WTC11 (cell line): ENCODE measurements around the gene CHRNE. TPM values are rescaled to one million over a fixed set of nuclear protein-coding genes. Genes with fewer than 3 reads are reported as not detected.
A peak's percentile ranks its signal among the peaks of the same experiment; 100 is the strongest.

ENCODE experiments used
- ATAC-seq: fragments of 200-7000 bp; cut with Tn5 transposase; 2 replicates; pipeline ENCODE4 v1.10.0; 2021; ENCODE audit warnings: mild to moderate bottlenecking, moderate library complexity
- CTCF ChIA-PET: fragments of 300-600 bp; sonication (Branson Sonifier 250); formaldehyde crosslinking; loops from one replicate; lab custom pipeline; 2021; ENCODE audit warnings: antibody characterized with exemption; lab: Charles Lee
- POLR2A ChIA-PET: fragments of 350-600 bp; sonication (Branson Sonifier 250); formaldehyde crosslinking; loops from one replicate; lab custom pipeline; 2021; ENCODE audit warnings: antibody characterized with exemption; lab: Charles Lee
- DNase-seq: peaks from one replicate; pipeline ENCODE4 v3.0.0; 2021; ENCODE audit warnings: low spot score
- H3K27ac Mint-ChIP-seq: 2 replicates; pipeline ENCODE4 v1.8.0; 2021; ENCODE audit warnings: mixed read lengths
- H3K27me3 Mint-ChIP-seq: 2 replicates; pipeline ENCODE4 v1.8.0; 2021; ENCODE audit warnings: low read depth, mild to moderate bottlenecking, moderate library complexity, mixed read lengths
- H3K36me3 Mint-ChIP-seq: 2 replicates; pipeline ENCODE4 v1.8.0; 2021; ENCODE audit warnings: mixed read lengths
- H3K4me1 Mint-ChIP-seq: 2 replicates; pipeline ENCODE4 v1.8.0; 2022; ENCODE audit warnings: mixed read lengths
- H3K4me3 Mint-ChIP-seq: 2 replicates; pipeline ENCODE4 v1.8.0; 2021; ENCODE audit warnings: mild to moderate bottlenecking, moderate library complexity, mixed read lengths
- H3K9me3 Mint-ChIP-seq: 2 replicates; pipeline ENCODE4 v1.8.0; 2021; ENCODE audit warnings: mixed read lengths
- ATF1 ChIP-seq: sonication (generic); formaldehyde crosslinking; IDR thresholded peaks from 2 replicates; pipeline ENCODE4 v1.8.1; 2023; ENCODE audit warnings: mild to moderate bottlenecking, moderate library complexity, missing genetic modification reagents
- EMX1 ChIP-seq: fragments of 250-450 bp; sonication (Bioruptor Pico); IDR thresholded peaks from 2 replicates; pipeline ENCODE4 v1.8.0; 2021; ENCODE audit warnings: mild to moderate bottlenecking
- HMGA2 ChIP-seq: fragments of 250-450 bp; sonication (Bioruptor Pico); IDR thresholded peaks from 2 replicates; pipeline ENCODE4 v1.4.0; 2021; ENCODE audit warnings: mild to moderate bottlenecking, moderate library complexity
- NFE2L1 ChIP-seq: sonication (generic); formaldehyde crosslinking; IDR thresholded peaks from 2 replicates; pipeline ENCODE4 v1.8.1; 2023; ENCODE audit warnings: missing genetic modification reagents
- NR1H2 ChIP-seq: sonication (generic); formaldehyde crosslinking; IDR thresholded peaks from 2 replicates; pipeline ENCODE4 v1.9.0; 2021; ENCODE audit warnings: mild to moderate bottlenecking, moderate library complexity, missing genetic modification reagents
- NR2C2 ChIP-seq: sonication (generic); formaldehyde crosslinking; IDR thresholded peaks from 2 replicates; pipeline ENCODE4 v1.8.0; 2022; ENCODE audit warnings: mild to moderate bottlenecking, missing genetic modification reagents
- OVOL2 ChIP-seq: fragments of 250-450 bp; sonication (Bioruptor Pico); IDR thresholded peaks from 2 replicates; pipeline ENCODE4 v1.9.0; 2021; ENCODE audit warnings: mild to moderate bottlenecking, borderline replicate concordance
- RORB ChIP-seq: fragments of 250-450 bp; sonication (Bioruptor Pico); IDR thresholded peaks from 2 replicates; pipeline ENCODE4 v1.9.0; 2021; ENCODE audit warnings: mild to moderate bottlenecking
- TEAD1 ChIP-seq: sonication (generic); formaldehyde crosslinking; IDR thresholded peaks from 2 replicates; pipeline ENCODE4 v1.8.0; 2022; ENCODE audit warnings: mild to moderate bottlenecking, missing genetic modification reagents
- TP53 ChIP-seq: sonication (generic); formaldehyde crosslinking; IDR thresholded peaks from 2 replicates; pipeline ENCODE4 v1.8.1; 2023; ENCODE audit warnings: mild to moderate bottlenecking, missing genetic modification reagents
- ZNF121 ChIP-seq: sonication (generic); formaldehyde crosslinking; IDR thresholded peaks from 2 replicates; pipeline ENCODE4 v1.8.0; 2023; ENCODE audit warnings: missing genetic modification reagents
- ZNF138 ChIP-seq: sonication (generic); formaldehyde crosslinking; conservative IDR thresholded peaks from 2 replicates; pipeline ENCODE4 v1.8.1; 2022; ENCODE audit warnings: mild to moderate bottlenecking, moderate library complexity, missing genetic modification reagents
- total RNA-seq: library from RNA; stranded (reverse); gene quantifications from 3 replicates; pipeline ENCODE4 v1.2.3, GENCODE V29; 2021
- TF ChIP-seq, protein P1 (sequence below): sonication (generic); formaldehyde crosslinking; IDR thresholded peaks from 2 replicates; pipeline ENCODE4 v1.8.1; 2023; ENCODE audit warnings: mild to moderate bottlenecking, missing genetic modification reagents, borderline replicate concordance
- TF ChIP-seq, protein P2 (sequence below): sonication (generic); formaldehyde crosslinking; IDR thresholded peaks from 2 replicates; pipeline ENCODE4 v1.8.1; 2022; ENCODE audit warnings: low read depth, mild to moderate bottlenecking, moderate library complexity, missing genetic modification reagents, borderline replicate concordance
- TF ChIP-seq, protein P3 (sequence below): fragments of 250-450 bp; sonication (Bioruptor Pico); IDR thresholded peaks from 2 replicates; pipeline ENCODE4 v2.1.2; 2022; ENCODE audit warnings: mild to moderate bottlenecking, moderate library complexity
- TF ChIP-seq, protein P4 (sequence below): sonication (generic); formaldehyde crosslinking; conservative IDR thresholded peaks from 2 replicates; pipeline ENCODE4 v1.8.1; 2022; ENCODE audit warnings: mild to moderate bottlenecking, missing genetic modification reagents
- TF ChIP-seq, protein P5 (sequence below): sonication (generic); formaldehyde crosslinking; IDR thresholded peaks from 2 replicates; pipeline ENCODE4 v1.8.0; 2023; ENCODE audit warnings: mild to moderate bottlenecking, missing genetic modification reagents
- TF ChIP-seq, protein P6 (sequence below): fragments of 250-450 bp; sonication (Bioruptor Pico); IDR thresholded peaks from 2 replicates; pipeline ENCODE4 v1.8.0; 2021; ENCODE audit warnings: mild to moderate bottlenecking
- TF ChIP-seq, protein P7 (sequence below): sonication (generic); formaldehyde crosslinking; IDR thresholded peaks from 2 replicates; pipeline ENCODE4 v1.8.1; 2023; ENCODE audit warnings: mild to moderate bottlenecking, missing genetic modification reagents, moderate library complexity

Gene CHRNE
- total RNA-seq, 1 experiment from 2014 or later = 0.70 TPM

DNA sequence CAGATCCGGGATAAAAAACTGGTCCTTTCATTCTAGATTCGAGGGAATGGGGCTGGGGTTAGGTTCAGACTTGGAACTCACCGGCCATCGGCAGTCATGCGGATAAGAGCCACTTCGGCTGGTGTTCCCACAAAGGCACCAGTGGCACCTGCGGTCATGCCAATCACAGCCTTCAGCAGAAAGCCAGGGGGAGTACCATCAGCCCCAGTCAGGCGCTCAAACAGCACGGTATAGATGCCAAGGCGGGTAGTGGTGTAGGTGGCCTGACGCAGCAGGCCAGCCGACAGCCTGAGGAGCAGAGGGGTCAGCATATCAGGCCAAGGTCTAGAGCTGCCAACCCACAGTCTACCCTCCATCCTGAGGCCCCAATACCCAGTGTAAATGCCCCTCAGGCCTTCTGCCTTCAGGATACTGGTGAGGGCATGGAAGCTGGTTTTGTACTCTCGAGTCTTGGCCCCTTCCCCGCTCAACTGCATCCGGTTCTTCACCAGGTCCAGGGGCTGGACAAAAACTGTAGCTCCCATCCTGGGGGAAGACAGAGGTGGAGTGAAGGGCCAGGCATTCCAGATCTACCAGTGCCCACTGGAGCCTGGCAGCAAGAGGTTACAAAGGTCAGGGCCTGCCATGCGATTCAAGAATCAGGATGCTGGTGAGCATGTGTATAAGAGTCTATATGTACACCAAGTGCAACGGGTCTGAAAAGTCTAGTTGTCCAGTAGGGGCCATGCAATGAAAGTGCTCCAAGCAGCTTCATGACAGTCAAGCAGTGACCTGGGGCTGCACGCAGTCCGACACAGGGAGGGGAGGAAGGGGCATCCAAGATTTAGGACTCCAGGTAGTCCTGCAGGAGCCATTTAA, 36.0 kb upstream of the CHRNE start (continued):
- TF ChIP-seq ATF1 = no peak

DNA sequence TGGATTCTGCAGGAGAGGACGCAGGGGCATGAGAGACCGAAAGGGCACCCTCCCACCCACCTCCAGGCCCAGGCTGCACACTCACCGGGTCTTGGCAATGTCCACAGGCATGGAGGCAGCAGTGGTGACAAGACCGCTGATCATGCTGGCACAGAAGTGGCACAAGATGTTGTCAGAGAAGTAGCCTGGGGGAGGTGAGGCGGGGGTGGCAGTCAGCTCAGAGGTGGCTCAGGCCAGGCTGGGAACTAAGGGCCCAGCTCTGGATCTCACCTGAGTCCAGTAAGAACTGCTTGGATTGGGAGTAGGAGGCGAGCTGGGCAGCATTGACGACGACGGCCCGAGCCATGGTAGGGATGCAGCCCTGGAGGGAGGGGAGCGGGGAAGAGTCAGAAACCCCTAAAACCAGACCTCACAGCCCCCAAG, 35.2 kb upstream of the CHRNE start:
- DNase-seq = no peak
- Mint-ChIP-seq H3K4me3 (peak overlapping the region; percentile 96), H3K4me1 (peaks cover 29% of the 10 kb centered on the region), H3K9me3 (no peaks in the 10 kb centered on the region), H3K27ac (peak overlapping the region; percentile 68; the same call in 1 of the 2 replicates), H3K36me3 (peaks cover 34% of the 10 kb centered on the region), H3K27me3 (no peaks in the 10 kb centered on the region)
- ATAC-seq = no peak
- ChIA-PET POLR2A (no interaction called here), CTCF (interaction anchor here (1.0 kb wide), 1 partner anchor 19 kb away, joined by 3 read pairs; no protein-coding TSS in a partner anchor)
- no peak for TF ChIP-seq OVOL2 (CRISPR knock-in tag)
- TF ChIP-seq, protein P1, sequence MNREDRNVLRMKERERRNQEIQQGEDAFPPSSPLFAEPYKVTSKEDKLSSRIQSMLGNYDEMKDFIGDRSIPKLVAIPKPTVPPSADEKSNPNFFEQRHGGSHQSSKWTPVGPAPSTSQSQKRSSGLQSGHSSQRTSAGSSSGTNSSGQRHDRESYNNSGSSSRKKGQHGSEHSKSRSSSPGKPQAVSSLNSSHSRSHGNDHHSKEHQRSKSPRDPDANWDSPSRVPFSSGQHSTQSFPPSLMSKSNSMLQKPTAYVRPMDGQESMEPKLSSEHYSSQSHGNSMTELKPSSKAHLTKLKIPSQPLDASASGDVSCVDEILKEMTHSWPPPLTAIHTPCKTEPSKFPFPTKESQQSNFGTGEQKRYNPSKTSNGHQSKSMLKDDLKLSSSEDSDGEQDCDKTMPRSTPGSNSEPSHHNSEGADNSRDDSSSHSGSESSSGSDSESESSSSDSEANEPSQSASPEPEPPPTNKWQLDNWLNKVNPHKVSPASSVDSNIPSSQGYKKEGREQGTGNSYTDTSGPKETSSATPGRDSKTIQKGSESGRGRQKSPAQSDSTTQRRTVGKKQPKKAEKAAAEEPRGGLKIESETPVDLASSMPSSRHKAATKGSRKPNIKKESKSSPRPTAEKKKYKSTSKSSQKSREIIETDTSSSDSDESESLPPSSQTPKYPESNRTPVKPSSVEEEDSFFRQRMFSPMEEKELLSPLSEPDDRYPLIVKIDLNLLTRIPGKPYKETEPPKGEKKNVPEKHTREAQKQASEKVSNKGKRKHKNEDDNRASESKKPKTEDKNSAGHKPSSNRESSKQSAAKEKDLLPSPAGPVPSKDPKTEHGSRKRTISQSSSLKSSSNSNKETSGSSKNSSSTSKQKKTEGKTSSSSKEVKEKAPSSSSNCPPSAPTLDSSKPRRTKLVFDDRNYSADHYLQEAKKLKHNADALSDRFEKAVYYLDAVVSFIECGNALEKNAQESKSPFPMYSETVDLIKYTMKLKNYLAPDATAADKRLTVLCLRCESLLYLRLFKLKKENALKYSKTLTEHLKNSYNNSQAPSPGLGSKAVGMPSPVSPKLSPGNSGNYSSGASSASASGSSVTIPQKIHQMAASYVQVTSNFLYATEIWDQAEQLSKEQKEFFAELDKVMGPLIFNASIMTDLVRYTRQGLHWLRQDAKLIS = no peak
- no peak for TF ChIP-seq HMGA2 (CRISPR knock-in tag)
- TF ChIP-seq, protein P2, sequence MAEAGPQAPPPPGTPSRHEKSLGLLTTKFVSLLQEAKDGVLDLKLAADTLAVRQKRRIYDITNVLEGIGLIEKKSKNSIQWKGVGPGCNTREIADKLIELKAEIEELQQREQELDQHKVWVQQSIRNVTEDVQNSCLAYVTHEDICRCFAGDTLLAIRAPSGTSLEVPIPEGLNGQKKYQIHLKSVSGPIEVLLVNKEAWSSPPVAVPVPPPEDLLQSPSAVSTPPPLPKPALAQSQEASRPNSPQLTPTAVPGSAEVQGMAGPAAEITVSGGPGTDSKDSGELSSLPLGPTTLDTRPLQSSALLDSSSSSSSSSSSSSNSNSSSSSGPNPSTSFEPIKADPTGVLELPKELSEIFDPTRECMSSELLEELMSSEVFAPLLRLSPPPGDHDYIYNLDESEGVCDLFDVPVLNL (CRISPR knock-in tag) = no peak
- TF ChIP-seq NFE2L1 (CRISPR knock-in tag) = no peak

DNA sequence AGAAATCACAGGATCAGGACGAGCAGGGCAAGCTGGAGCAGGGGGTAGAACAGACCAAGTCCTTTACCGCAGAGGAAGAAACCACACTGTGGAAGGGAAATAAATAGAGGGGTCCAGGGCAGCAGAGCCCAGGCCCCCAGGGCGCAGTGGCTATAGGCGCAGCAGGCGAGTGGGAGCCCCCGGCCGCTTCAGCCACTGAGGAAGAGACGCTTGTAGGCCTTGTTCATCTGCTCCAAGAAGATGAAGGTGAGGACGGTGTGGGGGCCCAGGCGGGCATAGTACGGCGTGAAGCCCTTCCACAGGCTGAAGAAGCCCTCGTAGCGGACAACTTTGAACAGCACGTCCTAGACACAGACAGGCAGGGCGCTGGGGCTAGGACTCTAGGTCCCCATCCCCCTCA, 34.7 kb upstream of the CHRNE start:
- CTCF ChIA-PET = interaction anchor here (1.0 kb wide), 1 partner anchor 19 kb away, joined by 3 read pairs; no protein-coding TSS in a partner anchor
- POLR2A ChIA-PET = no interaction called here
- Mint-ChIP-seq H3K27me3 (no peaks in the 10 kb centered on the region), H3K9me3 (no peaks in the 10 kb centered on the region), H3K36me3 (peaks cover 28% of the 10 kb centered on the region), H3K4me3 (peak overlapping the region; percentile 96; the same call in 1 of the 2 replicates), H3K27ac (no peak overlapping the region), H3K4me1 (peaks cover 29% of the 10 kb centered on the region)
- no peak for DNase-seq
- ATAC-seq = no peak
- TF ChIP-seq ZNF121 (no peak), TEAD1 (CRISPR knock-in tag) (no peak), NFE2L1 (CRISPR knock-in tag) (no peak), NR2C2 (CRISPR knock-in tag) (no peak), ZNF138 (CRISPR knock-in tag) (no peak), OVOL2 (CRISPR knock-in tag) (no peak), NR1H2 (CRISPR knock-in tag) (no peak), RORB (CRISPR knock-in tag) (no peak), TP53 (CRISPR knock-in tag) (no peak), EMX1 (CRISPR knock-in tag) (no peak)
- TF ChIP-seq, protein P3, sequence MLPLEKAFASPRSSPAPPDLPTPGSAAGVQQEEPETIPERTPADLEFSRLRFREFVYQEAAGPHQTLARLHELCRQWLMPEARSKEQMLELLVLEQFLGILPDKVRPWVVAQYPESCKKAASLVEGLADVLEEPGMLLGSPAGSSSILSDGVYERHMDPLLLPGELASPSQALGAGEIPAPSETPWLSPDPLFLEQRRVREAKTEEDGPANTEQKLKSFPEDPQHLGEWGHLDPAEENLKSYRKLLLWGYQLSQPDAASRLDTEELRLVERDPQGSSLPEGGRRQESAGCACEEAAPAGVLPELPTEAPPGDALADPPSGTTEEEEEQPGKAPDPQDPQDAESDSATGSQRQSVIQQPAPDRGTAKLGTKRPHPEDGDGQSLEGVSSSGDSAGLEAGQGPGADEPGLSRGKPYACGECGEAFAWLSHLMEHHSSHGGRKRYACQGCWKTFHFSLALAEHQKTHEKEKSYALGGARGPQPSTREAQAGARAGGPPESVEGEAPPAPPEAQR (CRISPR knock-in tag) = no peak
- TF ChIP-seq, protein P4, sequence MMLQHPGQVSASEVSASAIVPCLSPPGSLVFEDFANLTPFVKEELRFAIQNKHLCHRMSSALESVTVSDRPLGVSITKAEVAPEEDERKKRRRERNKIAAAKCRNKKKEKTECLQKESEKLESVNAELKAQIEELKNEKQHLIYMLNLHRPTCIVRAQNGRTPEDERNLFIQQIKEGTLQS (CRISPR knock-in tag) = no peak
- TF ChIP-seq, protein P5, sequence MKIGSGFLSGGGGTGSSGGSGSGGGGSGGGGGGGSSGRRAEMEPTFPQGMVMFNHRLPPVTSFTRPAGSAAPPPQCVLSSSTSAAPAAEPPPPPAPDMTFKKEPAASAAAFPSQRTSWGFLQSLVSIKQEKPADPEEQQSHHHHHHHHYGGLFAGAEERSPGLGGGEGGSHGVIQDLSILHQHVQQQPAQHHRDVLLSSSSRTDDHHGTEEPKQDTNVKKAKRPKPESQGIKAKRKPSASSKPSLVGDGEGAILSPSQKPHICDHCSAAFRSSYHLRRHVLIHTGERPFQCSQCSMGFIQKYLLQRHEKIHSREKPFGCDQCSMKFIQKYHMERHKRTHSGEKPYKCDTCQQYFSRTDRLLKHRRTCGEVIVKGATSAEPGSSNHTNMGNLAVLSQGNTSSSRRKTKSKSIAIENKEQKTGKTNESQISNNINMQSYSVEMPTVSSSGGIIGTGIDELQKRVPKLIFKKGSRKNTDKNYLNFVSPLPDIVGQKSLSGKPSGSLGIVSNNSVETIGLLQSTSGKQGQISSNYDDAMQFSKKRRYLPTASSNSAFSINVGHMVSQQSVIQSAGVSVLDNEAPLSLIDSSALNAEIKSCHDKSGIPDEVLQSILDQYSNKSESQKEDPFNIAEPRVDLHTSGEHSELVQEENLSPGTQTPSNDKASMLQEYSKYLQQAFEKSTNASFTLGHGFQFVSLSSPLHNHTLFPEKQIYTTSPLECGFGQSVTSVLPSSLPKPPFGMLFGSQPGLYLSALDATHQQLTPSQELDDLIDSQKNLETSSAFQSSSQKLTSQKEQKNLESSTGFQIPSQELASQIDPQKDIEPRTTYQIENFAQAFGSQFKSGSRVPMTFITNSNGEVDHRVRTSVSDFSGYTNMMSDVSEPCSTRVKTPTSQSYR (CRISPR knock-in tag) = no peak
- TF ChIP-seq, protein P6, sequence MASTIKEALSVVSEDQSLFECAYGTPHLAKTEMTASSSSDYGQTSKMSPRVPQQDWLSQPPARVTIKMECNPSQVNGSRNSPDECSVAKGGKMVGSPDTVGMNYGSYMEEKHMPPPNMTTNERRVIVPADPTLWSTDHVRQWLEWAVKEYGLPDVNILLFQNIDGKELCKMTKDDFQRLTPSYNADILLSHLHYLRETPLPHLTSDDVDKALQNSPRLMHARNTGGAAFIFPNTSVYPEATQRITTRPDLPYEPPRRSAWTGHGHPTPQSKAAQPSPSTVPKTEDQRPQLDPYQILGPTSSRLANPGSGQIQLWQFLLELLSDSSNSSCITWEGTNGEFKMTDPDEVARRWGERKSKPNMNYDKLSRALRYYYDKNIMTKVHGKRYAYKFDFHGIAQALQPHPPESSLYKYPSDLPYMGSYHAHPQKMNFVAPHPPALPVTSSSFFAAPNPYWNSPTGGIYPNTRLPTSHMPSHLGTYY (CRISPR knock-in tag) = no peak
- TF ChIP-seq, protein P7, sequence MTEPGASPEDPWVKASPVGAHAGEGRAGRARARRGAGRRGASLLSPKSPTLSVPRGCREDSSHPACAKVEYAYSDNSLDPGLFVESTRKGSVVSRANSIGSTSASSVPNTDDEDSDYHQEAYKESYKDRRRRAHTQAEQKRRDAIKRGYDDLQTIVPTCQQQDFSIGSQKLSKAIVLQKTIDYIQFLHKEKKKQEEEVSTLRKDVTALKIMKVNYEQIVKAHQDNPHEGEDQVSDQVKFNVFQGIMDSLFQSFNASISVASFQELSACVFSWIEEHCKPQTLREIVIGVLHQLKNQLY = no peak
